K562 (cell line): ENCODE results near the gene PHC1. TPM values are rescaled to one million over a fixed set of nuclear protein-coding genes. Genes with fewer than 3 reads are reported as not detected.
A peak's percentile ranks its signal among the peaks of the same experiment; 100 is the strongest.

ENCODE experiments used
- ATAC-seq: fragments of 200-7000 bp; cut with Tn5 transposase; 3 replicates; pipeline ENCODE4 v1.9.1; 2020; ENCODE audit warnings: moderate library complexity
- BruUV-seq: library from RNA; stranded (reverse); fragments of 400-500 nt; replicated peaks from 2 replicates; lab custom pipeline; 2021; lab: Mats Ljungman, UMichigan
- CTCF ChIA-PET: fragments of 300-600 bp; formaldehyde crosslinking; extraction: SDS; loops from one replicate; lab custom pipeline; 2021; ENCODE audit warnings: low intra/inter-chr PET ratio; lab: Yijun Ruan, JAX
- POLR2A ChIA-PET: fragments of 300-600, 350-650 bp; sonication (Branson Sonifier 250); formaldehyde crosslinking; extraction: SDS; loops from one replicate; lab custom pipeline; 2021; ENCODE audit warnings: antibody characterized with exemption, inconsistent platforms; lab: Yijun Ruan, JAX
- DNase-seq, 4 experiments: peaks; one replicate each; pipeline versions ENCODE4 v3.0.0 to v3.0.0-alpha.2; 2011 to 2018; ENCODE audit warnings: low spot score in 3 of 4, mixed read lengths in 3 of 4; ENCODE audit errors: extremely low read depth in 1 of 4
- FAIRE-seq: peaks from 2 replicates; lab custom pipeline; 2011; peaks lifted over from hg19 to GRCh38; lab: Jason Lieb, UNC
- H2AFZ ChIP-seq: 2 replicates; pipeline ENCODE4 v1.6.0; 2011; ENCODE audit warnings: low read depth, low read length, control low read depth, inconsistent platforms
- H3K27ac ChIP-seq: fragments of 200-600 bp; 3 replicates; pipeline ENCODE4 v1.8.0; 2011; ENCODE audit warnings: low read depth, mild to moderate bottlenecking, control low read depth, inconsistent platforms, low read length, moderate library complexity, mixed read lengths; ENCODE audit errors: extremely low read depth
- H3K27me3 ChIP-seq, 2 experiments: fragments of 300-600 bp in 1 of 2; 2 replicates in 1 of 2; 3 replicates in 1 of 2; pipeline versions ENCODE4 v1.6.0 to v1.8.0; 2011; ENCODE audit warnings: inconsistent platforms in 2 of 2, low read length in 2 of 2, mild to moderate bottlenecking in 1 of 2, mixed read lengths in 1 of 2, moderate library complexity in 1 of 2; ENCODE audit not compliant: control insufficient read depth in 2 of 2, insufficient read depth in 2 of 2
- H3K36me3 ChIP-seq: fragments of 300-600 bp; 3 replicates; pipeline ENCODE4 v1.8.0; 2011; ENCODE audit warnings: mild to moderate bottlenecking, low read length, inconsistent platforms; ENCODE audit not compliant: control insufficient read depth, insufficient read depth
- H3K4me1 ChIP-seq, 2 experiments: fragments of 200-600 bp in 1 of 2; replicated peaks in 1 of 2; 2 replicates in 1 of 2; 3 replicates in 1 of 2; pipeline versions ENCODE4 v1.5.1 to v1.8.0; 2011; ENCODE audit warnings: inconsistent platforms in 2 of 2, low read length in 2 of 2, mild to moderate bottlenecking in 1 of 2, mixed read lengths in 1 of 2, moderate library complexity in 1 of 2; ENCODE audit not compliant: control insufficient read depth in 2 of 2, insufficient read depth in 2 of 2
- H3K4me2 ChIP-seq: 2 replicates; pipeline ENCODE4 v1.6.1; 2011; ENCODE audit warnings: low read length, control low read depth, inconsistent platforms, mixed read lengths; ENCODE audit not compliant: insufficient read depth
- H3K4me3 ChIP-seq: fragments of 200-600 bp; sonication (generic), shearing (Covaris generic); 2 replicates; pipeline ENCODE4 v1.5.1; 2016; ENCODE audit warnings: control low read depth, inconsistent platforms
- H3K79me2 ChIP-seq: fragments of 200-600 bp; 3 replicates; pipeline ENCODE4 v1.8.0; 2011; ENCODE audit warnings: low read length, inconsistent platforms; ENCODE audit not compliant: control insufficient read depth, insufficient read depth
- H3K9ac ChIP-seq, 2 experiments: 2 replicates each; pipeline versions ENCODE4 v1.6.0 to v1.6.1; 2011; ENCODE audit warnings: low read depth in 2 of 2, low read length in 2 of 2, control low read depth in 1 of 2, inconsistent platforms in 1 of 2, mild to moderate bottlenecking in 1 of 2, mixed read lengths in 1 of 2; ENCODE audit not compliant: insufficient read depth in 1 of 2
- H3K9me1 ChIP-seq: one replicate; pipeline ENCODE4 v1.6.0; 2011; ENCODE audit warnings: inconsistent platforms, mild to moderate bottlenecking, low read length, moderate library complexity; ENCODE audit not compliant: control insufficient read depth, insufficient read depth
- H3K9me3 ChIP-seq: replicated peaks from 2 replicates; pipeline ENCODE4 v1.5.1; 2011; ENCODE audit warnings: low read depth, low read length, inconsistent platforms; ENCODE audit not compliant: control insufficient read depth, insufficient read depth
- H4K20me1 ChIP-seq: replicated peaks from 2 replicates; pipeline ENCODE4 v1.6.1; 2011; ENCODE audit warnings: low read length, inconsistent platforms, mixed read lengths; ENCODE audit not compliant: control insufficient read depth, insufficient read depth
- BCOR ChIP-seq: fragments of 450-650 bp; IDR thresholded peaks from 2 replicates; pipeline ENCODE4 v1.6.1; 2016
- C11orf30 ChIP-seq: fragments of 450-650 bp; IDR thresholded peaks from 2 replicates; pipeline ENCODE4 v1.6.1; 2016; ENCODE audit warnings: low read depth, mild to moderate bottlenecking
- E2F8 ChIP-seq: fragments of 450-650 bp; IDR thresholded peaks from 2 replicates; pipeline ENCODE4 v1.7.1; 2018; ENCODE audit warnings: mild to moderate bottlenecking, low read depth; ENCODE audit not compliant: partially characterized antibody
- HCFC1 ChIP-seq: IDR thresholded peaks from 2 replicates; pipeline ENCODE4 v1.6.1; 2012; ENCODE audit warnings: low read depth, low read length, improper control_type of control experiment
- MAFG ChIP-seq: fragments of 450-650 bp; conservative IDR thresholded peaks from 2 replicates; pipeline ENCODE4 v1.6.1; 2016; ENCODE audit warnings: missing genetic modification characterization, missing compliant biosample characterization
- MXD1 ChIP-seq: fragments of 250-450 bp; sonication (Bioruptor Pico); IDR thresholded peaks from 2 replicates; pipeline ENCODE4 v1.8.0; 2021; ENCODE audit warnings: borderline replicate concordance, mild to moderate bottlenecking, moderate library complexity; ENCODE audit not compliant: poor library complexity, severe bottlenecking
- SOX6 ChIP-seq: fragments of 450-650 bp; IDR thresholded peaks from 2 replicates; pipeline ENCODE4 v1.6.1; 2014; ENCODE audit warnings: mild to moderate bottlenecking
- TEAD4 ChIP-seq, 2 experiments: sonication (generic) in 1 of 2; formaldehyde crosslinking in 1 of 2; IDR thresholded peaks; 2 replicates each; pipeline versions ENCODE4 v1.6.1 to v1.8.0; 2012 to 2022; ENCODE audit warnings: borderline replicate concordance in 1 of 2, inconsistent platforms in 1 of 2, low read length in 1 of 2, mild to moderate bottlenecking in 1 of 2, missing genetic modification reagents in 1 of 2
- VEZF1 ChIP-seq: fragments of 200-800 bp; sonication (Bioruptor generic); IDR thresholded peaks from 2 replicates; pipeline ENCODE4 v1.6.1; 2017; ENCODE audit warnings: missing genetic modification characterization, missing compliant biosample characterization
- ZEB2 ChIP-seq: fragments of 450-650 bp; IDR thresholded peaks from 2 replicates; pipeline ENCODE4 v1.6.1; 2016
- ZNF121 ChIP-seq: sonication (generic); formaldehyde crosslinking; conservative IDR thresholded peaks from 2 replicates; pipeline ENCODE4 v1.8.0; 2022; ENCODE audit warnings: missing genetic modification reagents
- ZNF316 ChIP-seq: fragments of 450-650 bp; IDR thresholded peaks from 2 replicates; pipeline ENCODE4 v1.6.1; 2016
- ZNF431 ChIP-seq: sonication (generic); formaldehyde crosslinking; IDR thresholded peaks from 2 replicates; pipeline ENCODE4 v1.8.0; 2022; ENCODE audit warnings: mild to moderate bottlenecking, missing genetic modification reagents
- WGBS: fragments of 100-300 bp; shearing (Covaris generic); methylation state at CpG from one replicate; pipeline ENCODE4 v1.1.6; 2016; ENCODE audit warnings: low coverage, mixed read lengths; ENCODE audit not compliant: insufficient coverage; ENCODE audit errors: missing lambda C conversion rate; 5-methylcytosine and 5-hydroxymethylcytosine counted together
- in situ Hi-C: fragments of 300-500 bp; cut with MboI; formaldehyde crosslinking; loops from 4 replicates; pipeline ENCODE4 v1.15.0; 2018; ENCODE audit warnings: inconsistent platforms, mixed read lengths
- intact Hi-C: fragments of 100-400 bp; cut with micrococcal nuclease; formaldehyde crosslinking; loops from 2 replicates; pipeline ENCODE4 v1.14.2; 2022
- polyA plus RNA-seq, 8 experiments: library from polyadenylated mRNA; depleted of rRNA in 4 of 8; stranded (reverse) in 5 of 8; unstranded in 3 of 8; fragments of >200 nt; fragmentation: Nextera tagmentation in 2 of 8; fragmentation: Illumina TruSeq in 1 of 8; extraction: Ambion mirVana in 2 of 8; extraction: Trizol in 1 of 8; gene quantifications; 2 replicates each; pipeline versions ENCODE4 v1.2.1 to v1.2.3, GENCODE V29; 2011 to 2014; ENCODE audit warnings: inconsistent platforms in 1 of 8, missing spikeins in 1 of 8
- total RNA-seq, 7 experiments: library from RNA; depleted of rRNA in 6 of 7; stranded (reverse); fragments of >200 nt in 6 of 7; fragmentation: Illumina TruSeq in 2 of 7; extraction: Trizol in 2 of 7; gene quantifications; 2 replicates each; pipeline versions ENCODE4 v1.2.1 to v1.2.3, GENCODE V29; 2011 to 2021; ENCODE audit warnings: low replicate concordance in 1 of 7
- TF ChIP-seq, protein P1 (sequence below): sonication (generic); formaldehyde crosslinking; IDR thresholded peaks from 2 replicates; pipeline ENCODE4 v1.8.0; 2022; ENCODE audit warnings: missing genetic modification reagents, mild to moderate bottlenecking, moderate library complexity, borderline replicate concordance

Gene PHC1
- total and polyA plus RNA-seq, 9 of the 15 experiments (the other 6 are each of a cell fraction or from before 2014, with no cell fraction given), result 1.9 to 13.7 (median 6.9) TPM

DNA sequence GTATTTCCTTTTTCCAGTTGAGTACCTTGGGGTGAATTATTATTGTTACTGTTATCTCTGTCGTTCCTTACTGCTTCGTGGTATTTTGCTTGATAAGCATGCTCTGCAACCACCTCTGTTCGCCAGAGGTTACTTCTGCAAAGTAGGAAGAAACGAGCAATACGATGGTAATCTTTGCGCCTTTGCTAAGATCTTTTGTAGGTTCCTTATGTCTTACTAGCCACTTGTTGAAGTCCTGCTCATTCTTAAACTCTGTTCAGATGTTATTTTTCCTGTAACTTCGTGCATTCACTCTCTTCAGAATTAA lies 35.9 kb downstream of the PHC1 start (continued):
- TF ChIP-seq TEAD4 (IDR thresholded peaks at IDR 0.05; ENCODE audit: low read length) (peak; percentile 34; the same call in 1 of the 2 replicates), TEAD4 (CRISPR knock-in tag; IDR thresholded peaks at IDR 0.05; ENCODE audit: borderline replicate concordance) (no peak), ZEB2 (0 out of 2 replicates have a peak, but pooled peaks have one; percentile 23), VEZF1 (CRISPR knock-in tag) (0 out of 2 replicates have a peak, but pooled peaks have one; percentile 11), C11orf30 (0 out of 2 replicates have a peak, but pooled peaks have one; percentile 50), SOX6 (0 out of 2 replicates have a peak, but pooled peaks have one; percentile 44), MAFG (tag) (peak; percentile 63), ZNF316 (peak; percentile 75), BCOR (peak; percentile 58; the same call in 1 of the 2 replicates)

DNA sequence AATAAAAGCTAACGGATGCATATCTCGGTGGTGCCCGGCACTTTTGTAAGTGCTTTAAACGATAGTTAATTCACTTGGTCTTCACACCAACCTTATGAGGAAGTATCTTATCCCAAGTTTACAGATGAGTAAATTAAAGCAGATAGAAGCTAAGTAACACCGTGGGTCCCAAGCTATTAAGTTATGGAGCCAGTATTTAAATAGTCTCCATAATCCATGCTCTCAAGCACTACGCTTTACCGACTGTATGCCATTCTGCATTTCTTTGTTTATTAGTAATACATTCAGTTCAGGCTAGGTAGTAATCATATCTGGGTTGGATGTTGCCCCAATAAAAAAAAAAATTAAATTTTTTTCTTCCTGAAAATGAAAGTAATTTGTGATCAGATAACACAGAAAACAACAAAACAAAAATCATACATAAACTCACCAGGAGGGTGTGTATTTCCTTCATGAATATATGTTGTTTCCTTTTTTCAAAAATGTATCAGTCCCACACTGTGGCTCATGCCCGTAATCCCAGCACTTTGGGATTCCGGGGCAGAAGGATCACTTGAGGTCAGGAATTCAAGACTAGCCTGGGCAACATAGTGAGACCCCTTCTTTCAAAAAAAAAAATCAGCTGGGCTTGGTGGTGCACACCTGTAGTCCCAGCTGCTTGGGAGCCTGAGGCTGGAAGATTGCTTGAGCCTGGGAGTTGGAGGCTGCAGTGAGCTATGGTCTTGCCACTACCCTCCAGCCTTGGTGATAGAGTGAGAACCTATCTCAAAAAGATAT lies 36.6 kb downstream of the PHC1 start:
- Histone ChIP-seq H3K27me3 (no peaks in the 10 kb centered on the region), H3K4me2 (peak overlapping the region; percentile 98), H3K4me1 (peaks cover 0 to 8% of the 10 kb centered on the region in 2 experiments; a peak in 2 of 5 replicates), H3K27ac (peak overlapping the region; percentile 96), H3K9me1 (no peaks in the 10 kb centered on the region), H3K36me3 (peaks cover 11% of the 10 kb centered on the region), H3K4me3 (peak overlapping the region; percentile 96), H3K9ac (peak overlapping the region; percentile 95 to 96; a peak in 3 of 4 replicates), H4K20me1 (peaks cover 8% of the 10 kb centered on the region; the same call in 1 of the 2 replicates), H3K79me2 (peaks cover 55% of the 10 kb centered on the region), H3K9me3 (no peaks in the 10 kb centered on the region), H2AFZ (peak overlapping the region; percentile 97)
- POLR2A ChIA-PET, result interaction anchor here (0.6 to 1.2 kb wide), 2 partner anchors 9 to 72 kb away, joined by 3 read pairs; no protein-coding TSS in a partner anchor
- CTCF ChIA-PET, result interaction anchor here (2.1 to 2.2 kb wide), 2 partner anchors 88 to 99 kb away, joined by 12 to 14 read pairs; no protein-coding TSS in a partner anchor
- peak; percentile 52 for FAIRE-seq
- in situ Hi-C loops (no loop called here), intact Hi-C loops (loop anchor here (1.0 kb wide), 1 partner anchor 88 kb away; no protein-coding TSS in a partner anchor)
- no peak for ATAC-seq
- DNase-seq, result no peak
- 15% methylated on average over 9 of the region's 9 CpGs for WGBS
- BruUV-seq, result no TSS peak
- TF ChIP-seq E2F8 (no peak), HCFC1 (no peak), MXD1 (CRISPR knock-in tag) (no peak), ZNF431 (CRISPR knock-in tag) (no peak), ZNF121 (CRISPR knock-in tag) (peak; percentile 88)
- TF ChIP-seq, protein P1, sequence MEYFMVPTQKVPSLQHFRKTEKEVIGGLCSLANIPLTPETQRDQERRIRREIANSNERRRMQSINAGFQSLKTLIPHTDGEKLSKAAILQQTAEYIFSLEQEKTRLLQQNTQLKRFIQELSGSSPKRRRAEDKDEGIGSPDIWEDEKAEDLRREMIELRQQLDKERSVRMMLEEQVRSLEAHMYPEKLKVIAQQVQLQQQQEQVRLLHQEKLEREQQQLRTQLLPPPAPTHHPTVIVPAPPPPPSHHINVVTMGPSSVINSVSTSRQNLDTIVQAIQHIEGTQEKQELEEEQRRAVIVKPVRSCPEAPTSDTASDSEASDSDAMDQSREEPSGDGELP, result peak; percentile 25; the same call in 1 of the 2 replicates
